NB4 (cell line): ENCODE measurements around the gene RBPJL.

Source experiments
- CTCF ChIP-seq: IDR thresholded peaks from one replicate; pipeline ENCODE4 v1.5.1; 2012; ENCODE audit warnings: low read depth, low read length
- POLR2A ChIP-seq: IDR thresholded peaks from 2 replicates; pipeline ENCODE4 v1.6.1; 2011; ENCODE audit warnings: mild to moderate bottlenecking; ENCODE audit not compliant: insufficient read length; ENCODE audit errors: extremely low read depth

DNA sequence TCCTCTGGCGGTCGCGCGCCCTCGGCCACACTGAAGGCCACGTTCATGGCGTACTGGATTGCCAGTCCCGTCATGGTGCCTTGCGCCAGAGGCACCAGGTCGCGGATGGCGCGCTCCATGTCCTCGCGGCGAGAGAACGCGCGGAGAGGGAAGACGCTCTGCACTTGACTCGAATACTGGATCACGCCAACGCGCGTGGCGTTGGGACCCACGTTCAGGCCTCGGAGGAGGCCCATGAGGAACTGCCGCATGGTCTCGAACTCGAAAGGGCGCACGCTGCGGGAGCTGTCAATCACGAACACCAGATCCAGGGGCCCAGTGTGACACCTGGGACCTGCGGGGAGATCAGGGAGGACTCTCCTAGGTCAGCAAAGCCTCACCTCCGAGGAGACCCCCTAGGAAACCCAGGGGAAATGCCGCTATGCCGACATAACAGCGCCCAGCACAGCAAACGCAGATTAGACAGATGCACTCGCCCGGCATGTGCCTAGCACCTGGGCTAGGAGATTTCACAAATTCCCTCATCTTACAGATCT lies 2.1 kb upstream of the RBPJL start:
- TF ChIP-seq CTCF (no peak), POLR2A (no peak)
